Panc1 (cell line): ENCODE measurements around the gene CYP2J2. TPM values are rescaled to one million over a fixed set of nuclear protein-coding genes. Genes with fewer than 3 reads are reported as not detected.
"Not testable (repeated sequence)": the region's sequence is repeated elsewhere in the genome, so short reads cannot be mapped to it uniquely, and the experiment has no call there.

Source experiments
- ATAC-seq: fragments of 200-7000 bp; cut with Tn5 transposase; 2 replicates; pipeline ENCODE4 v1.9.1; 2020; ENCODE audit warnings: mild to moderate bottlenecking, moderate library complexity
- BruUV-seq: library from RNA; stranded (reverse); fragments of 400-500 nt; replicated peaks from 2 replicates; lab custom pipeline; 2021; lab: Mats Ljungman, UMichigan
- CTCF ChIA-PET: fragments of 300-600 bp; sonication (Branson Sonifier 250); formaldehyde crosslinking; loops from one replicate; lab custom pipeline; 2022; ENCODE audit warnings: antibody characterized with exemption; lab: Charles Lee
- POLR2A ChIA-PET: fragments of 300-600 bp; sonication (Branson Sonifier 250); formaldehyde crosslinking; loops from one replicate; lab custom pipeline; 2022; ENCODE audit warnings: antibody characterized with exemption; lab: Charles Lee
- DNase-seq: peaks from one replicate; pipeline ENCODE4 v3.0.0-alpha.2; 2010; ENCODE audit warnings: low read depth, low spot score
- H3K27ac ChIP-seq: 2 replicates; pipeline ENCODE4 v1.5.1; 2011; ENCODE audit warnings: mild to moderate bottlenecking, low read length, inconsistent platforms
- H3K27me3 ChIP-seq: fragments of 200-500 bp; sonication (Bioruptor generic); 2 replicates; pipeline ENCODE4 v1.6.0; 2014; ENCODE audit warnings: low read length, inconsistent platforms; ENCODE audit not compliant: control insufficient read depth, insufficient read depth
- H3K36me3 ChIP-seq: fragments of 200-500 bp; sonication (Bioruptor generic); 2 replicates; pipeline ENCODE4 v1.5.1; 2014; ENCODE audit warnings: inconsistent platforms, mild to moderate bottlenecking, low read length, moderate library complexity; ENCODE audit not compliant: control insufficient read depth, insufficient read depth
- H3K4me1 ChIP-seq: 2 replicates; pipeline ENCODE4 v1.5.1; 2011; ENCODE audit warnings: inconsistent platforms, mild to moderate bottlenecking, low read length, moderate library complexity; ENCODE audit not compliant: control insufficient read depth, insufficient read depth
- H3K4me3 ChIP-seq, 2 experiments: 2 replicates each; pipeline ENCODE4 v1.5.1; 2011 to 2012; ENCODE audit warnings: low read depth in 2 of 2, low read length in 2 of 2, mild to moderate bottlenecking in 2 of 2, inconsistent platforms in 1 of 2, moderate library complexity in 1 of 2
- H3K9me3 ChIP-seq: fragments of 200-500 bp; sonication (Bioruptor generic); 2 replicates; pipeline ENCODE4 v1.5.1; 2014; ENCODE audit warnings: low read depth, mild to moderate bottlenecking, inconsistent platforms, low read length, moderate library complexity; ENCODE audit not compliant: control insufficient read depth, insufficient read depth
- CTCF ChIP-seq: fragments of 450-650 bp; IDR thresholded peaks from 2 replicates; pipeline ENCODE4 v1.5.1; 2017; ENCODE audit warnings: mild to moderate bottlenecking
- POLR2AphosphoS5 ChIP-seq: IDR thresholded peaks from 2 replicates; pipeline ENCODE4 v1.6.1; 2012; ENCODE audit warnings: mild to moderate bottlenecking, low read depth, low read length, moderate library complexity
- SIN3A ChIP-seq: IDR thresholded peaks from 2 replicates; pipeline ENCODE4 v1.6.1; 2012; ENCODE audit warnings: low read depth, mild to moderate bottlenecking, low read length, moderate library complexity, borderline replicate concordance; ENCODE audit not compliant: insufficient read depth
- TCF7L2 ChIP-seq: IDR thresholded peaks from 2 replicates; pipeline ENCODE4 v1.6.1; 2011; ENCODE audit warnings: mild to moderate bottlenecking, low read depth, low read length, inconsistent platforms
- in situ Hi-C: cut with HindIII; loops from 2 replicates; pipeline ENCODE4 v1.10.0; 2016; ENCODE audit warnings: low sequenced_read_pairs, low pct_unique_long_range_greater_than_20kb
- intact Hi-C: fragments of 100-400 bp; cut with micrococcal nuclease; formaldehyde crosslinking; loops from one replicate; pipeline ENCODE4 v1.10.0; 2022; ENCODE audit not compliant: unreplicated experiment
- total RNA-seq: library from RNA; stranded (reverse); gene quantifications from one replicate; pipeline ENCODE4 v1.2.1, GENCODE V29; 2021; ENCODE audit not compliant: unreplicated experiment
- TF ChIP-seq, protein P1 (sequence below), 2 experiments: IDR thresholded peaks; 2 replicates each; pipeline ENCODE4 v1.6.1; 2011 to 2012; ENCODE audit warnings: low read depth in 2 of 2, control low read depth in 1 of 2, low read length in 1 of 2, mild to moderate bottlenecking in 1 of 2, moderate library complexity in 1 of 2; ENCODE audit not compliant: insufficient read depth in 1 of 2

Gene CYP2J2
- total RNA-seq, 1 experiment from 2014 or later = not detected

DNA sequence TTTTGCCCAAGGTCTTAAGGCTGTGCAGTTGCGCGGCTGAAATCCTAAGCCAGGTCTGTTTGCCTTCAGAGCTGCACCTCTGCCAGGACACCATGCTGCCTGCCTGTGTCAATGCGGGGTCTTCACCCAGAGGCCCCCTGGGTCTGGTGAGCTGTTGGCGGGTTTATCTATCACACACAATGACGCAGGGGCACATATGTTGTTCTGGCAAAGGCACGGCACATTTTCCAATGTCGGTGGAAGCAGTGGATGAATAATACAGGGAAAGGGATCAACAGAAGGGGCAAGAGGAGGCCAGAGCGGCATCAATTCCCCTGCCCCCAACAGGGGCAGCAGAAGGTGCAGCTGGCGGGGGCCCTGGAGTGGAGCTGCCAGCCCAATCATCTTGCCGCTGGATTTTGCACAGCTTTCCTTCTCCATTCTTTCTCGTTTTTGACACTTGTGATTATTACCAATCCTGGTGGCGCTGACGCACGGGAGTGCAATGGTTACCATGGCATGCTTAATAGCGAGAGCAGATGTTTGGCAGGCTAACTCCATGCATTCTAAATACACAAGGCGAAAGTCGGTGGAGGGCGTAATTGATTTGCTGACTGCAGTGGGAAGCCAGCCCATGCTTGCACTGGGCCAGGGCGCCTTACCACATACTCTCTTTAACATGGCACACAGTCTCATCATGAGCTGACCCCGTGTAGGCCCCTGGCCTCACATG is 45.8 kb upstream of the CYP2J2 start:
- no peak overlapping the region for H3K4me3 ChIP-seq
- in situ Hi-C loops = no loop called here
- H3K4me1 ChIP-seq = peaks cover 3% of the 10 kb centered on the region
- CTCF ChIA-PET = interaction anchor here (0.6 kb wide), 1 partner anchor 875 kb away, joined by 4 read pairs; no protein-coding TSS in a partner anchor
- DNase-seq (no peak), ATAC-seq (no peak)
- H3K36me3 ChIP-seq = no peaks in the 10 kb centered on the region
- no peaks in the 10 kb centered on the region for H3K9me3 ChIP-seq
- H3K27ac ChIP-seq = no peak overlapping the region
- BruUV-seq = no TSS peak
- POLR2A ChIA-PET = no interaction called here
- intact Hi-C loops = loop anchor here (10.0 kb wide), 1 partner anchor 152 kb away; no protein-coding TSS in a partner anchor
- peaks cover 9% of the 10 kb centered on the region for H3K27me3 ChIP-seq
- TF ChIP-seq SIN3A (no peak), TCF7L2 (no peak), CTCF (no peak), POLR2AphosphoS5 (no peak)
- TF ChIP-seq, protein P1, sequence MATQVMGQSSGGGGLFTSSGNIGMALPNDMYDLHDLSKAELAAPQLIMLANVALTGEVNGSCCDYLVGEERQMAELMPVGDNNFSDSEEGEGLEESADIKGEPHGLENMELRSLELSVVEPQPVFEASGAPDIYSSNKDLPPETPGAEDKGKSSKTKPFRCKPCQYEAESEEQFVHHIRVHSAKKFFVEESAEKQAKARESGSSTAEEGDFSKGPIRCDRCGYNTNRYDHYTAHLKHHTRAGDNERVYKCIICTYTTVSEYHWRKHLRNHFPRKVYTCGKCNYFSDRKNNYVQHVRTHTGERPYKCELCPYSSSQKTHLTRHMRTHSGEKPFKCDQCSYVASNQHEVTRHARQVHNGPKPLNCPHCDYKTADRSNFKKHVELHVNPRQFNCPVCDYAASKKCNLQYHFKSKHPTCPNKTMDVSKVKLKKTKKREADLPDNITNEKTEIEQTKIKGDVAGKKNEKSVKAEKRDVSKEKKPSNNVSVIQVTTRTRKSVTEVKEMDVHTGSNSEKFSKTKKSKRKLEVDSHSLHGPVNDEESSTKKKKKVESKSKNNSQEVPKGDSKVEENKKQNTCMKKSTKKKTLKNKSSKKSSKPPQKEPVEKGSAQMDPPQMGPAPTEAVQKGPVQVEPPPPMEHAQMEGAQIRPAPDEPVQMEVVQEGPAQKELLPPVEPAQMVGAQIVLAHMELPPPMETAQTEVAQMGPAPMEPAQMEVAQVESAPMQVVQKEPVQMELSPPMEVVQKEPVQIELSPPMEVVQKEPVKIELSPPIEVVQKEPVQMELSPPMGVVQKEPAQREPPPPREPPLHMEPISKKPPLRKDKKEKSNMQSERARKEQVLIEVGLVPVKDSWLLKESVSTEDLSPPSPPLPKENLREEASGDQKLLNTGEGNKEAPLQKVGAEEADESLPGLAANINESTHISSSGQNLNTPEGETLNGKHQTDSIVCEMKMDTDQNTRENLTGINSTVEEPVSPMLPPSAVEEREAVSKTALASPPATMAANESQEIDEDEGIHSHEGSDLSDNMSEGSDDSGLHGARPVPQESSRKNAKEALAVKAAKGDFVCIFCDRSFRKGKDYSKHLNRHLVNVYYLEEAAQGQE (IDR thresholded peaks at IDR 0.05; ENCODE audit: insufficient read depth in 1 of 2, low read depth in 2 of 2, low read length in 1 of 2) = no peak

DNA sequence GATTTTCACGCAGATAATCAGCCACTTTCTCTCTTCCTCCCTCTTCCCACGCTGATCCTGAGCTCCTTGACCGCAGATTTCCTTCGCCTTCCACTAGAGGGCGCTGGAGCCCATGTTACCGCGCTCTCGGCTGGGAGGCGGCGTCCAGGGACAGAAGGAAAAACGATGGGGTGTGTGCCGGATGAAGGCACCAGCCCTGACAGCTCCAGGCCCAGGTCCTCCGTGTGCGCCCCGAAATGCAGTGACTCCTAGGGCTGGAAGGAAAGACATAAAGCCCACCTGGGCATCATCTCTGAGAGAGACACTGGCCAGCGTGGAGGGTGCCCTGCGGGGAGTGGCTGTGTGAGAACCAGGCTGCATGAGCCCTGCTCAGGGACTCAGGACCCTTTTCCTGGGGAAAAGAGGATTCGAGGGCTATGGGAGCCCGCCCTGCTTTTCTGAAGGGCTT is 44.9 kb upstream of the CYP2J2 start:
- CTCF ChIA-PET = interaction anchor here (0.5 to 1.3 kb wide), 7 partner anchors 9 to 1564 kb away, joined by 3 to 12 read pairs (median 4); no protein-coding TSS in a partner anchor
- no peak for DNase-seq
- Histone ChIP-seq H3K27ac (no peak overlapping the region), H3K4me3 (peak overlapping the region in 1 of 2 experiments; percentile 25; a peak in 2 of 4 replicates), H3K4me1 (peaks cover 3% of the 10 kb centered on the region), H3K9me3 (no peaks in the 10 kb centered on the region), H3K36me3 (no peaks in the 10 kb centered on the region), H3K27me3 (peaks cover 9% of the 10 kb centered on the region)
- intact Hi-C loops = loop anchor here (10.0 kb wide), 1 partner anchor 153 kb away; no protein-coding TSS in a partner anchor
- no TSS peak for BruUV-seq
- POLR2A ChIA-PET = no interaction called here
- TF ChIP-seq TCF7L2 = no peak
- no peak for TF ChIP-seq POLR2AphosphoS5
- TF ChIP-seq, protein P1 (IDR thresholded peaks at IDR 0.05; ENCODE audit: insufficient read depth in 1 of 2, low read depth in 2 of 2, low read length in 1 of 2) = no peak
- no peak for TF ChIP-seq SIN3A
- TF ChIP-seq CTCF = peak; percentile 94
- in situ Hi-C loops = no loop called here
- peak; percentile 96 for ATAC-seq

DNA sequence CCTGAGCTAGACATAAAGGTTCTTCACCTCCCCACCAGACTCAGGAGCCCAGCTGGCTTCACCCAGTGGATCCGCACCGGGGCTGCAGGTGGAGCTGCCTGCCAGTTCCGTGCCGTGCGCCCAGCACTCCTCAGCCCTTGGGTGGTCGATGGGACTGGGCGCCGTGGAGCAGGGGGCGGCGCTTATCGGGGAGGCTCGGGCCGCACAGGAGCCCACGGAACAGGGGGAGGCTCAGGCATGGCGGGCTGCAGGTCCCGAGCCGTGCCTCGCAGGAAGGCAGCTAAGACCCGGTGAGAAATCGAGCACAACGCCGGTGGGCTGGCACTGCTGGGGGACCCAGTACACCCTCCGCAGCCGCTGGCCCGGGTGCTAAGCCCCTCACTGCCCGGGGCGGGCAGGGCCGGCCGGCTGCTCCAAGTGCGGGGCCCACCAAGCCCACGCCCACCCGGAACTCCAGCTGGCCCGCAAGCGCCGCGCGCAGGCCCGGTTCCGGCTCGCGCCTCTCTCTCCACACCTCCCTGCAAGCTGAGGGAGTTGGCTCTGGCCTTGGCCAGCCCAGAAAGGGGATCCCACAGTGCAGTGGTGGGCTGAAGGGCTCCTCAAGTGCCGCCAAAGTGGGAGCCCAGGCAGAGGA is 43.1 kb upstream of the CYP2J2 start:
- H3K27ac ChIP-seq, DNase-seq, H3K4me1 ChIP-seq, H3K27me3 ChIP-seq, in situ Hi-C loops, H3K4me3 ChIP-seq, CTCF ChIA-PET, BruUV-seq, POLR2A ChIA-PET, H3K9me3 ChIP-seq, ATAC-seq, H3K36me3 ChIP-seq: not testable (repeated sequence)
- intact Hi-C loops = loop anchor here (10.0 kb wide), 1 partner anchor 155 kb away; no protein-coding TSS in a partner anchor
